Measurements from ENCODE around the gene CAPRIN2. TPM values are rescaled to one million over a fixed set of nuclear protein-coding genes. Genes with fewer than 3 reads are reported as not detected.

The CAPRIN2 gene
- total RNA-seq, 3 donors from 2014 or later = 7.3 to 21.4 (median 15.2) TPM

- Histone ChIP-seq H3K36me3 (ENCODE audit: low read depth) (no peaks in the 10 kb centered on the region), H3K4me1 (ENCODE audit: low read depth) (peaks cover 13% of the 10 kb centered on the region), H3K9me3 (no peaks in the 10 kb centered on the region), H3K4me3 (no peak overlapping the region)
- ATAC-seq (peak; percentile 10), DNase-seq (no peak)
- TF ChIP-seq CTCF (IDR thresholded peaks at IDR 0.05) = no peak
- intact Hi-C loops (cut with DNase I, micrococcal nuclease) = no loop called here
These were observed 40.0 kb upstream of the CAPRIN2 start for GRCh38 chr12:30794591-30795409.

- ATAC-seq (no peak), DNase-seq (no peak)
- no peak for TF ChIP-seq CTCF (IDR thresholded peaks at IDR 0.05)
- Histone ChIP-seq H3K4me3 (no peak overlapping the region), H3K36me3 (ENCODE audit: low read depth) (no peaks in the 10 kb centered on the region), H3K9me3 (no peaks in the 10 kb centered on the region), H3K4me1 (ENCODE audit: low read depth) (peaks cover 13% of the 10 kb centered on the region)
- intact Hi-C loops (cut with DNase I, micrococcal nuclease) = no loop called here
These were observed 39.3 kb upstream of the CAPRIN2 start for GRCh38 chr12:30794020-30794419.

- H3K4me1 ChIP-seq (ENCODE audit: low read depth) = peaks cover 13% of the 10 kb centered on the region
- intact Hi-C loops (cut with DNase I, micrococcal nuclease) = no loop called here
- ATAC-seq (no peak), DNase-seq (no peak)
- no peak overlapping the region for H3K4me3 ChIP-seq
- H3K36me3 ChIP-seq (ENCODE audit: low read depth) = no peaks in the 10 kb centered on the region
- TF ChIP-seq CTCF (IDR thresholded peaks at IDR 0.05) = no peak
- H3K9me3 ChIP-seq = no peaks in the 10 kb centered on the region
These were observed 38.1 kb upstream of the CAPRIN2 start for GRCh38 chr12:30792648-30793499.

- H3K4me3 ChIP-seq = no peak overlapping the region
- no peak for DNase-seq
- H3K36me3 ChIP-seq (ENCODE audit: low read depth) = no peaks in the 10 kb centered on the region
- intact Hi-C loops (cut with DNase I, micrococcal nuclease) = no loop called here
- peaks cover 12% of the 10 kb centered on the region for H3K4me1 ChIP-seq (ENCODE audit: low read depth)
- no peaks in the 10 kb centered on the region for H3K9me3 ChIP-seq
- TF ChIP-seq CTCF (IDR thresholded peaks at IDR 0.05) = no peak
- ATAC-seq = no peak
These were observed 37.3 kb upstream of the CAPRIN2 start for GRCh38 chr12:30792085-30792484.

GRCh38 chr12:30788754-30789153 lies 34.0 kb upstream of the CAPRIN2 start:
- intact Hi-C loops (cut with DNase I, micrococcal nuclease) = no loop called here

More at GRCh38 chr12:30788754-30789153, 34.0 kb upstream of the CAPRIN2 start:
- DNase-seq (no peak), ATAC-seq (no peak)
- Histone ChIP-seq H3K4me3 (no peak overlapping the region), H3K36me3 (ENCODE audit: low read depth) (no peaks in the 10 kb centered on the region), H3K9me3 (no peaks in the 10 kb centered on the region), H3K4me1 (ENCODE audit: low read depth) (no peaks in the 10 kb centered on the region)
- no peak for TF ChIP-seq CTCF (IDR thresholded peaks at IDR 0.05)
